IPS DF 6.9 (cell line): Measurements from ENCODE around the gene MMP28.
A peak's percentile ranks its signal among the peaks of the same experiment; 100 is the strongest.
"Not testable (repeated sequence)": the region's sequence is repeated elsewhere in the genome, so short reads cannot be mapped to it uniquely, and the experiment has no call there.

Experiments
- DNase-seq: peaks from one replicate; pipeline ENCODE4 v3.0.0-alpha.2; 2013; ENCODE audit warnings: low read depth, low spot score
- H3K27ac ChIP-seq: one replicate; pipeline ENCODE4 v1.5.1; 2013; ENCODE audit warnings: low read length, control low read depth
- H3K27me3 ChIP-seq: 2 replicates; pipeline ENCODE4 v1.6.1; 2013; ENCODE audit warnings: mild to moderate bottlenecking, low read length; ENCODE audit not compliant: control insufficient read depth, insufficient read depth
- H3K36me3 ChIP-seq: 2 replicates; pipeline ENCODE4 v1.6.1; 2013; ENCODE audit warnings: low read length; ENCODE audit not compliant: control insufficient read depth, insufficient read depth
- H3K4me1 ChIP-seq: 2 replicates; pipeline ENCODE4 v1.6.1; 2013; ENCODE audit warnings: low read length; ENCODE audit not compliant: control insufficient read depth, insufficient read depth
- H3K4me3 ChIP-seq: 2 replicates; pipeline ENCODE4 v1.5.1; 2013; ENCODE audit warnings: mild to moderate bottlenecking, low read length
- H3K9me3 ChIP-seq: 2 replicates; pipeline ENCODE4 v1.6.1; 2013; ENCODE audit warnings: low read length, inconsistent platforms; ENCODE audit not compliant: control insufficient read depth, insufficient read depth
- WGBS: extraction: QIAGEN DNeasy Blood & Tissue Kit; methylation state at CpG from one replicate; pipeline ENCODE4 v1.1.7; 2013; ENCODE audit warnings: mixed read lengths, missing lambda C conversion rate; ENCODE audit not compliant: insufficient read length, insufficient coverage; 5-methylcytosine and 5-hydroxymethylcytosine counted together

MMP28 gene

GRCh38 chr17:35752945-35753764 lies 42.3 kb downstream of the MMP28 start, which contains the start of gene GAS2L2:
TSS of gene GAS2L2 (minus strand) at chr17:35753239. CDS start at chr17:35752850, 389 bp downstream.
- Histone ChIP-seq H3K36me3 (no peaks in the 10 kb centered on the region), H3K9me3 (no peaks in the 10 kb centered on the region), H3K4me1 (peaks cover 5% of the 10 kb centered on the region), H3K27me3 (no peaks in the 10 kb centered on the region), H3K4me3 (no peak within 1 kb of the TSS), H3K27ac (no peak within 1 kb of the TSS)
- no peak for DNase-seq
- no CpG with 5 or more reads among the region's 9 CpGs for WGBS

- WGBS: no CpG with 5 or more reads among the region's 16 CpGs
- Histone ChIP-seq H3K4me1 (peaks cover 5% of the 10 kb centered on the region), H3K36me3 (no peaks in the 10 kb centered on the region), H3K27ac (no peak overlapping the region), H3K4me3 (no peak overlapping the region), H3K27me3 (no peaks in the 10 kb centered on the region), H3K9me3 (no peaks in the 10 kb centered on the region)
- DNase-seq: no peak
These were observed 43.0 kb downstream of the MMP28 start for GRCh38 chr17:35752471-35752870.

GRCh38 chr17:35751541-35751940 lies 43.9 kb downstream of the MMP28 start:
- no CpG with 5 or more reads among the region's 4 CpGs for WGBS
- not testable (repeated sequence) for H3K27ac ChIP-seq, H3K27me3 ChIP-seq, H3K4me3 ChIP-seq, H3K36me3 ChIP-seq, H3K4me1 ChIP-seq, H3K9me3 ChIP-seq, DNase-seq

- no peaks in the 10 kb centered on the region for H3K9me3 ChIP-seq
- no peaks in the 10 kb centered on the region for H3K27me3 ChIP-seq
- no peak for DNase-seq
- no peak overlapping the region for H3K4me3 ChIP-seq
- H3K27ac ChIP-seq: no peak overlapping the region
- WGBS: no CpG with 5 or more reads among the region's 10 CpGs
- peaks cover 5% of the 10 kb centered on the region for H3K4me1 ChIP-seq
- no peaks in the 10 kb centered on the region for H3K36me3 ChIP-seq
These were observed 44.7 kb downstream of the MMP28 start for GRCh38 chr17:35750526-35751395.

GRCh38 chr17:35749560-35750412 lies 45.7 kb downstream of the MMP28 start:
- H3K36me3 ChIP-seq: no peaks in the 10 kb centered on the region
- no peaks in the 10 kb centered on the region for H3K9me3 ChIP-seq
- no peaks in the 10 kb centered on the region for H3K27me3 ChIP-seq
- peaks cover 5% of the 10 kb centered on the region for H3K4me1 ChIP-seq
- no peak overlapping the region for H3K27ac ChIP-seq
- no peak for DNase-seq
- no CpG with 5 or more reads among the region's 35 CpGs for WGBS
- no peak overlapping the region for H3K4me3 ChIP-seq

GRCh38 chr17:35748979-35749378 lies 46.5 kb downstream of the MMP28 start:
- H3K4me3 ChIP-seq: no peak overlapping the region
- H3K36me3 ChIP-seq: no peaks in the 10 kb centered on the region
- no CpG with 5 or more reads among the region's 6 CpGs for WGBS
- peaks cover 5% of the 10 kb centered on the region for H3K4me1 ChIP-seq
- H3K27ac ChIP-seq: no peak overlapping the region
- no peaks in the 10 kb centered on the region for H3K9me3 ChIP-seq
- no peaks in the 10 kb centered on the region for H3K27me3 ChIP-seq
- DNase-seq: no peak

- Histone ChIP-seq H3K9me3 (no peaks in the 10 kb centered on the region), H3K27ac (no peak overlapping the region), H3K27me3 (no peaks in the 10 kb centered on the region; the same call in 1 of the 2 replicates), H3K4me1 (peaks cover 6% of the 10 kb centered on the region), H3K4me3 (no peak overlapping the region), H3K36me3 (no peaks in the 10 kb centered on the region)
- DNase-seq: no peak
- no CpG with 5 or more reads among the region's 4 CpGs for WGBS
These were observed 47.0 kb downstream of the MMP28 start for GRCh38 chr17:35748341-35748841.

GRCh38 chr17:35747540-35748017 lies 47.9 kb downstream of the MMP28 start:
- H3K9me3 ChIP-seq: no peaks in the 10 kb centered on the region
- H3K4me1 ChIP-seq: peaks cover 2% of the 10 kb centered on the region
- no peaks in the 10 kb centered on the region; the same call in 1 of the 2 replicates for H3K27me3 ChIP-seq
- H3K27ac ChIP-seq: no peak overlapping the region
- H3K4me3 ChIP-seq: no peak overlapping the region
- no CpG with 5 or more reads among the region's 12 CpGs for WGBS
- peak; percentile 86 for DNase-seq
- H3K36me3 ChIP-seq: no peaks in the 10 kb centered on the region

- no peak for DNase-seq
- Histone ChIP-seq H3K4me3 (no peak overlapping the region), H3K4me1 (peaks cover 5% of the 10 kb centered on the region), H3K27me3 (peaks cover 10% of the 10 kb centered on the region; the same call in 1 of the 2 replicates), H3K9me3 (no peaks in the 10 kb centered on the region), H3K36me3 (no peaks in the 10 kb centered on the region), H3K27ac (no peak overlapping the region)
- WGBS: no CpG with 5 or more reads among the region's 15 CpGs
These were observed 49.6 kb downstream of the MMP28 start for GRCh38 chr17:35745749-35746320.
